HEK293 (cell line): ENCODE results near the gene ZCCHC7.

Experiments used
- CTCF ChIA-PET: fragments of 350-600 bp; formaldehyde crosslinking; extraction: SDS; loops from one replicate; lab custom pipeline; 2021; ENCODE audit warnings: antibody characterized with exemption; lab: Yijun Ruan, JAX
- POLR2A ChIA-PET: fragments of 300-600 bp; formaldehyde crosslinking; extraction: SDS; loops from one replicate; lab custom pipeline; 2020; ENCODE audit warnings: antibody characterized with exemption, inconsistent platforms; lab: Yijun Ruan, JAX
- H3K27ac ChIP-seq: fragments of 200-500 bp; sonication (Bioruptor generic); 2 replicates; pipeline ENCODE4 v1.5.1; 2014; ENCODE audit warnings: low read depth, low read length, control low read depth, inconsistent platforms; ENCODE audit errors: extremely low read depth
- H3K36me3 ChIP-seq, 2 experiments: fragments of 200-500 bp in 1 of 2; sonication (Bioruptor generic) in 1 of 2; 1 replicate in 1 of 2; 2 replicates in 1 of 2; pipeline ENCODE4 v1.5.1; 2014 to 2017; ENCODE audit warnings: inconsistent platforms in 2 of 2, low read length in 2 of 2; ENCODE audit not compliant: control insufficient read depth in 2 of 2, insufficient read depth in 1 of 2
- H3K4me1 ChIP-seq: fragments of 200-500 bp; sonication (Bioruptor generic); 2 replicates; pipeline ENCODE4 v1.5.1; 2014; ENCODE audit warnings: mild to moderate bottlenecking, low read length, inconsistent platforms; ENCODE audit not compliant: control insufficient read depth, insufficient read depth
- H3K4me3 ChIP-seq: 2 replicates; pipeline ENCODE4 v1.5.1; 2011; ENCODE audit warnings: low read depth, mild to moderate bottlenecking, control low read depth, low read length, moderate library complexity
- H3K9me3 ChIP-seq: fragments of 200-500 bp; sonication (Bioruptor generic); 2 replicates; pipeline ENCODE4 v1.5.1; 2014; ENCODE audit warnings: low read depth, low read length, inconsistent platforms; ENCODE audit not compliant: control insufficient read depth, insufficient read depth
- ATF2 ChIP-seq: fragments of 450-650 bp; formaldehyde crosslinking; IDR thresholded peaks from 2 replicates; pipeline ENCODE4 v1.5.1; 2016; ENCODE audit warnings: missing biosample characterization, missing genetic modification characterization, low read depth
- CTCF ChIP-seq: fragments of 450-650 bp; formaldehyde crosslinking; IDR thresholded peaks from 2 replicates; pipeline ENCODE4 v1.5.1; 2016; ENCODE audit warnings: missing biosample characterization, missing genetic modification characterization
- GFI1B ChIP-seq: fragments of 450-650 bp; formaldehyde crosslinking; IDR thresholded peaks from 2 replicates; pipeline ENCODE4 v1.5.1; 2016; ENCODE audit warnings: missing biosample characterization, missing genetic modification characterization
- HOXC10 ChIP-seq: sonication (generic); formaldehyde crosslinking; IDR thresholded peaks from 2 replicates; pipeline ENCODE4 v1.8.1; 2023; ENCODE audit warnings: mild to moderate bottlenecking, missing genetic modification reagents
- HOXD13 ChIP-seq: sonication (generic); formaldehyde crosslinking; IDR thresholded peaks from 2 replicates; pipeline ENCODE4 v1.8.0; 2022; ENCODE audit warnings: missing genetic modification reagents, borderline replicate concordance
- INSM2 ChIP-seq: fragments of 450-650 bp; formaldehyde crosslinking; IDR thresholded peaks from 2 replicates; pipeline ENCODE4 v1.5.1; 2016; ENCODE audit warnings: missing biosample characterization, missing genetic modification characterization
- MZF1 ChIP-seq: fragments of 450-650 bp; formaldehyde crosslinking; IDR thresholded peaks from 2 replicates; pipeline ENCODE4 v1.5.1; 2017; ENCODE audit warnings: missing biosample characterization, missing genetic modification characterization, borderline replicate concordance
- PRDM1 ChIP-seq: fragments of 450-650 bp; formaldehyde crosslinking; IDR thresholded peaks from 2 replicates; pipeline ENCODE4; 2016; ENCODE audit warnings: missing biosample characterization, missing genetic modification characterization
- PRDM10 ChIP-seq: fragments of 450-650 bp; formaldehyde crosslinking; IDR thresholded peaks from 2 replicates; pipeline ENCODE4 v1.5.1; 2016; ENCODE audit warnings: missing biosample characterization, missing genetic modification characterization
- PRDM4 ChIP-seq: fragments of 450-650 bp; formaldehyde crosslinking; IDR thresholded peaks from 2 replicates; pipeline ENCODE4 v1.5.1; 2017; ENCODE audit warnings: missing biosample characterization, missing genetic modification characterization
- ZBTB6 ChIP-seq: fragments of 450-650 bp; formaldehyde crosslinking; IDR thresholded peaks from 2 replicates; pipeline ENCODE4 v1.5.1; 2017; ENCODE audit warnings: missing biosample characterization, missing genetic modification characterization
- ZFP3 ChIP-seq: fragments of 450-650 bp; formaldehyde crosslinking; IDR thresholded peaks from 2 replicates; pipeline ENCODE4 v1.5.1; 2016; ENCODE audit warnings: low read depth, missing biosample characterization, missing genetic modification characterization
- ZNF133 ChIP-seq: fragments of 450-650 bp; formaldehyde crosslinking; IDR thresholded peaks from 2 replicates; pipeline ENCODE4 v1.5.1; 2016; ENCODE audit warnings: missing biosample characterization, missing genetic modification characterization
- ZNF16 ChIP-seq: fragments of 450-650 bp; formaldehyde crosslinking; IDR thresholded peaks from 2 replicates; pipeline ENCODE4 v1.5.1; 2016; ENCODE audit warnings: low read depth, missing biosample characterization, missing genetic modification characterization
- ZNF24 ChIP-seq: fragments of 450-650 bp; formaldehyde crosslinking; IDR thresholded peaks from 2 replicates; pipeline ENCODE4 v1.5.1; 2016; ENCODE audit warnings: missing biosample characterization, missing genetic modification characterization
- ZNF571 ChIP-seq: fragments of 450-650 bp; formaldehyde crosslinking; IDR thresholded peaks from 2 replicates; pipeline ENCODE4 v1.5.0; 2017; ENCODE audit warnings: missing biosample characterization, missing genetic modification characterization
- ZNF639 ChIP-seq: fragments of 450-650 bp; formaldehyde crosslinking; IDR thresholded peaks from 2 replicates; pipeline ENCODE4 v1.5.1; 2016; ENCODE audit warnings: missing biosample characterization, missing genetic modification characterization
- ZNF658 ChIP-seq: fragments of 450-650 bp; formaldehyde crosslinking; IDR thresholded peaks from 2 replicates; pipeline ENCODE4; 2016; ENCODE audit warnings: missing biosample characterization, missing genetic modification characterization
- ZNF660 ChIP-seq: fragments of 450-650 bp; IDR thresholded peaks from 2 replicates; pipeline ENCODE4 v1.5.1; 2018; ENCODE audit warnings: missing biosample characterization, mild to moderate bottlenecking, missing genetic modification characterization
- ZNF707 ChIP-seq: fragments of 450-650 bp; formaldehyde crosslinking; IDR thresholded peaks from 2 replicates; pipeline ENCODE4 v1.5.1; 2016; ENCODE audit warnings: missing biosample characterization, missing genetic modification characterization
- ZNF76 ChIP-seq: fragments of 450-650 bp; formaldehyde crosslinking; IDR thresholded peaks from 2 replicates; pipeline ENCODE4; 2016; ENCODE audit warnings: low read depth, missing biosample characterization, missing genetic modification characterization, borderline replicate concordance

ZCCHC7 gene

GRCh38 chr9:37187292-37187691, 66.9 kb downstream of the ZCCHC7 start:
- H3K27ac ChIP-seq, result no peak overlapping the region
- ChIA-PET POLR2A (no interaction called here), CTCF (interaction anchor here (0.7 kb wide), 1 partner anchor 39 kb away, joined by 6 read pairs; no protein-coding TSS in a partner anchor)
- no peaks in the 10 kb centered on the region for H3K4me1 ChIP-seq
- H3K36me3 ChIP-seq, result no peaks in the 10 kb centered on the region
- TF ChIP-seq ZNF658 (tag by site-specific recombination) (no peak), MZF1 (tag by site-specific recombination) (no peak), ZNF707 (tag by site-specific recombination) (no peak), PRDM4 (tag by site-specific recombination) (no peak), GFI1B (tag by site-specific recombination) (no peak), ZNF24 (tag by site-specific recombination) (no peak), ATF2 (no peak), HOXC10 (CRISPR knock-in tag) (no peak)
- H3K9me3 ChIP-seq, result no peaks in the 10 kb centered on the region
- no peak overlapping the region for H3K4me3 ChIP-seq

GRCh38 chr9:37187713-37188439, 67.5 kb downstream of the ZCCHC7 start:
- Histone ChIP-seq H3K4me1 (no peaks in the 10 kb centered on the region), H3K27ac (no peak overlapping the region), H3K4me3 (no peak overlapping the region), H3K9me3 (no peaks in the 10 kb centered on the region), H3K36me3 (no peaks in the 10 kb centered on the region)
- ChIA-PET CTCF (interaction anchor here (0.7 kb wide), 1 partner anchor 38 kb away, joined by 6 read pairs; no protein-coding TSS in a partner anchor), POLR2A (no interaction called here)
- TF ChIP-seq HOXD13 (CRISPR knock-in tag) (no peak), ZNF571 (tag by site-specific recombination) (no peak), PRDM10 (tag by site-specific recombination) (no peak), ZNF639 (tag by site-specific recombination) (no peak), ZNF133 (tag by site-specific recombination) (no peak), INSM2 (tag by site-specific recombination) (no peak), ZFP3 (tag by site-specific recombination) (no peak), PRDM1 (tag by site-specific recombination) (no peak), ZNF660 (tag by site-specific recombination) (no peak), ZBTB6 (tag by site-specific recombination) (no peak), CTCF (tag by site-specific recombination) (no peak), ZNF76 (tag by site-specific recombination) (no peak), ZNF16 (tag by site-specific recombination) (no peak)
